Neuron (in vitro differentiated cells): ENCODE measurements around the gene PCDH9.

Experiments
- H2AFZ ChIP-seq: one replicate; pipeline ENCODE4 v1.6.1; 2013; ENCODE audit warnings: low read depth, mild to moderate bottlenecking, inconsistent platforms, low read length, moderate library complexity
- H3K27me3 ChIP-seq: one replicate; pipeline ENCODE4 v1.6.1; 2013; ENCODE audit warnings: low read length; ENCODE audit not compliant: insufficient read depth
- H3K36me3 ChIP-seq: one replicate; pipeline ENCODE4 v1.6.1; 2013; ENCODE audit warnings: low read length; ENCODE audit not compliant: insufficient read depth
- H3K4me1 ChIP-seq: one replicate; pipeline ENCODE4 v1.6.1; 2013; ENCODE audit warnings: low read length; ENCODE audit not compliant: insufficient read depth
- H3K4me3 ChIP-seq: 2 replicates; pipeline ENCODE4 v1.5.1; 2013; ENCODE audit warnings: mild to moderate bottlenecking, low read length, moderate library complexity
- H3K9me3 ChIP-seq: one replicate; pipeline ENCODE4 v1.6.1; 2013; ENCODE audit warnings: low read length

PCDH9 gene

GRCh38 chr13:66405908-66406802, 824.0 kb downstream of the PCDH9 start:
- no peaks in the 10 kb centered on the region for H3K27me3 ChIP-seq
- no peaks in the 10 kb centered on the region for H3K36me3 ChIP-seq
- no peaks in the 10 kb centered on the region for H3K9me3 ChIP-seq
- H2AFZ ChIP-seq = peak overlapping the region; percentile 38
- no peak overlapping the region for H3K4me3 ChIP-seq
- H3K4me1 ChIP-seq = peaks cover 39% of the 10 kb centered on the region

GRCh38 chr13:66402546-66402945, 827.6 kb downstream of the PCDH9 start:
- Histone ChIP-seq H3K4me1 (peaks cover 21% of the 10 kb centered on the region), H3K4me3 (no peak overlapping the region), H3K27me3 (no peaks in the 10 kb centered on the region), H3K9me3 (no peaks in the 10 kb centered on the region), H3K36me3 (no peaks in the 10 kb centered on the region), H2AFZ (no peak overlapping the region)

- Histone ChIP-seq H3K4me1 (peaks cover 17% of the 10 kb centered on the region), H3K36me3 (no peaks in the 10 kb centered on the region), H3K27me3 (no peaks in the 10 kb centered on the region), H2AFZ (no peak overlapping the region), H3K9me3 (no peaks in the 10 kb centered on the region), H3K4me3 (no peak overlapping the region)
Observed at GRCh38 chr13:66402066-66402465, 828.1 kb downstream of the PCDH9 start.

- Histone ChIP-seq H2AFZ (no peak overlapping the region), H3K36me3 (no peaks in the 10 kb centered on the region), H3K9me3 (no peaks in the 10 kb centered on the region), H3K27me3 (no peaks in the 10 kb centered on the region), H3K4me3 (no peak overlapping the region), H3K4me1 (peaks cover under 1% of the 10 kb centered on the region)
Observed at GRCh38 chr13:66400292-66400691, 829.8 kb downstream of the PCDH9 start.

GRCh38 chr13:66399873-66400272, 830.3 kb downstream of the PCDH9 start:
- H3K4me3 ChIP-seq = no peak overlapping the region
- no peaks in the 10 kb centered on the region for H3K27me3 ChIP-seq
- no peaks in the 10 kb centered on the region for H3K9me3 ChIP-seq
- H2AFZ ChIP-seq = no peak overlapping the region
- no peaks in the 10 kb centered on the region for H3K4me1 ChIP-seq
- no peaks in the 10 kb centered on the region for H3K36me3 ChIP-seq

- Histone ChIP-seq H3K4me1 (no peaks in the 10 kb centered on the region), H3K36me3 (no peaks in the 10 kb centered on the region), H2AFZ (no peak overlapping the region), H3K27me3 (no peaks in the 10 kb centered on the region), H3K4me3 (no peak overlapping the region), H3K9me3 (no peaks in the 10 kb centered on the region)
Observed at GRCh38 chr13:66397133-66397532, 833.0 kb downstream of the PCDH9 start.

- Histone ChIP-seq H3K36me3 (no peaks in the 10 kb centered on the region), H3K9me3 (no peaks in the 10 kb centered on the region), H3K4me1 (no peaks in the 10 kb centered on the region), H3K4me3 (no peak overlapping the region), H2AFZ (no peak overlapping the region), H3K27me3 (no peaks in the 10 kb centered on the region)
Observed at GRCh38 chr13:66391322-66391721, 838.8 kb downstream of the PCDH9 start.

GRCh38 chr13:66378894-66379293, 851.2 kb downstream of the PCDH9 start:
- no peaks in the 10 kb centered on the region for H3K9me3 ChIP-seq
- peaks cover 3% of the 10 kb centered on the region for H3K4me1 ChIP-seq
- H2AFZ ChIP-seq = no peak overlapping the region
- H3K36me3 ChIP-seq = no peaks in the 10 kb centered on the region
- H3K4me3 ChIP-seq = no peak overlapping the region
- H3K27me3 ChIP-seq = no peaks in the 10 kb centered on the region

- Histone ChIP-seq H3K4me1 (peaks cover 3% of the 10 kb centered on the region), H2AFZ (no peak overlapping the region), H3K36me3 (no peaks in the 10 kb centered on the region), H3K4me3 (no peak overlapping the region), H3K9me3 (no peaks in the 10 kb centered on the region), H3K27me3 (no peaks in the 10 kb centered on the region)
Observed at GRCh38 chr13:66377569-66377968, 852.6 kb downstream of the PCDH9 start.

- Histone ChIP-seq H3K4me1 (peaks cover 3% of the 10 kb centered on the region), H3K36me3 (no peaks in the 10 kb centered on the region), H3K27me3 (no peaks in the 10 kb centered on the region), H3K9me3 (no peaks in the 10 kb centered on the region), H3K4me3 (no peak overlapping the region), H2AFZ (no peak overlapping the region)
Observed at GRCh38 chr13:66375756-66376155, 854.4 kb downstream of the PCDH9 start.

- no peaks in the 10 kb centered on the region for H3K27me3 ChIP-seq
- H3K4me3 ChIP-seq = no peak overlapping the region
- H3K36me3 ChIP-seq = no peaks in the 10 kb centered on the region
- peaks cover 8% of the 10 kb centered on the region for H3K4me1 ChIP-seq
- no peak overlapping the region for H2AFZ ChIP-seq
- H3K9me3 ChIP-seq = no peaks in the 10 kb centered on the region
Observed at GRCh38 chr13:66369666-66370065, 860.5 kb downstream of the PCDH9 start.

- Histone ChIP-seq H3K4me3 (no peak overlapping the region), H3K4me1 (peaks cover 8% of the 10 kb centered on the region), H3K9me3 (no peaks in the 10 kb centered on the region), H3K36me3 (no peaks in the 10 kb centered on the region), H3K27me3 (no peaks in the 10 kb centered on the region), H2AFZ (peak overlapping the region; percentile 81)
Observed at GRCh38 chr13:66367356-66367755, 862.8 kb downstream of the PCDH9 start.

GRCh38 chr13:66365101-66365500, 865.0 kb downstream of the PCDH9 start:
- Histone ChIP-seq H3K9me3 (no peaks in the 10 kb centered on the region), H3K36me3 (no peaks in the 10 kb centered on the region), H3K4me1 (peaks cover 9% of the 10 kb centered on the region), H3K4me3 (no peak overlapping the region), H2AFZ (peak overlapping the region; percentile 9), H3K27me3 (no peaks in the 10 kb centered on the region)

- H3K27me3 ChIP-seq = no peaks in the 10 kb centered on the region
- H3K36me3 ChIP-seq = no peaks in the 10 kb centered on the region
- no peak overlapping the region for H2AFZ ChIP-seq
- H3K4me1 ChIP-seq = peaks cover 15% of the 10 kb centered on the region
- no peak overlapping the region for H3K4me3 ChIP-seq
- H3K9me3 ChIP-seq = no peaks in the 10 kb centered on the region
Observed at GRCh38 chr13:66364346-66364745, 865.8 kb downstream of the PCDH9 start.
